Ammon's horn (tissue), 1 donor: ENCODE data around the gene SLITRK1.
A peak's percentile ranks its signal among the peaks of the same experiment; 100 is the strongest.

Source experiments
- DNase-seq: peaks from one replicate; pipeline ENCODE4 v3.0.0-alpha.2; 2016; ENCODE audit warnings: low spot score

The SLITRK1 gene, protein sequence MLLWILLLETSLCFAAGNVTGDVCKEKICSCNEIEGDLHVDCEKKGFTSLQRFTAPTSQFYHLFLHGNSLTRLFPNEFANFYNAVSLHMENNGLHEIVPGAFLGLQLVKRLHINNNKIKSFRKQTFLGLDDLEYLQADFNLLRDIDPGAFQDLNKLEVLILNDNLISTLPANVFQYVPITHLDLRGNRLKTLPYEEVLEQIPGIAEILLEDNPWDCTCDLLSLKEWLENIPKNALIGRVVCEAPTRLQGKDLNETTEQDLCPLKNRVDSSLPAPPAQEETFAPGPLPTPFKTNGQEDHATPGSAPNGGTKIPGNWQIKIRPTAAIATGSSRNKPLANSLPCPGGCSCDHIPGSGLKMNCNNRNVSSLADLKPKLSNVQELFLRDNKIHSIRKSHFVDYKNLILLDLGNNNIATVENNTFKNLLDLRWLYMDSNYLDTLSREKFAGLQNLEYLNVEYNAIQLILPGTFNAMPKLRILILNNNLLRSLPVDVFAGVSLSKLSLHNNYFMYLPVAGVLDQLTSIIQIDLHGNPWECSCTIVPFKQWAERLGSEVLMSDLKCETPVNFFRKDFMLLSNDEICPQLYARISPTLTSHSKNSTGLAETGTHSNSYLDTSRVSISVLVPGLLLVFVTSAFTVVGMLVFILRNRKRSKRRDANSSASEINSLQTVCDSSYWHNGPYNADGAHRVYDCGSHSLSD

DNA sequence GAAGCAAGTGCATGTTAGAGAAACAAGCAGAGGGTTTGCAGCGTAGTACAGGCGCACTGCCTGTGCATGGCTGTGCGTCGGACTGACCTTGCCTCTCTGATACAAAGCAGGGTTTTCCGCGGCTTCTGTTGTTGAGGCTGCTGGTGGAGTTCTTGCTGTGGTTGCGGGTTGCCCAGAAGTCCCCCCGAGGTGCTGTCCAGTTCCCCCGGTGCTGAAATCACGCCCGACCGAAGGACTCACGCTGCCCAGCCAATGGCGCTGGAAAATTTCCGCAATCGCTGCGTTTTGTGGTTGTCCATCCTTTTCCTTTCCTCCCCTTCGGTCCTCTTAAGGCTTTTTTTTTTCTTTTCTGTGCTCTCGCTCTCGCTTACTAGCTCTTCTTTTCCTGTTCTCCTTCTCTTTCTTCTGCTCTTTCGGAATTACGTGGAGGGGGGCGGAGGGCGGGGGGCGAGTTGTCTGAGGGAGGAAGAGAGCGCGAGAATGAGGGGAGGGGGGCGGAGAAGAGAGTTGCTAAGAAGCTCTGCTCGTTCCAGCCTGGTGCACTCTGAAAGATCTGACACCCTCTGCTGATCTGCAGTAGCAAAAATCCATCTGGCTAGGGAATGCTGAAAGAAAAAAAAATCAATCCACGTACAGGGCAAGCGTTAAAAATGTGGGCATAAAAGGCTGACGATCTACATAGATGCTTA lies at the start of gene SLITRK1:
SLITRK1 (minus strand) TSS at position 558 of the 689 bp plus-strand sequence. CDS start 967 bp downstream, outside the sequence.
- peak; percentile 87 for DNase-seq

DNA sequence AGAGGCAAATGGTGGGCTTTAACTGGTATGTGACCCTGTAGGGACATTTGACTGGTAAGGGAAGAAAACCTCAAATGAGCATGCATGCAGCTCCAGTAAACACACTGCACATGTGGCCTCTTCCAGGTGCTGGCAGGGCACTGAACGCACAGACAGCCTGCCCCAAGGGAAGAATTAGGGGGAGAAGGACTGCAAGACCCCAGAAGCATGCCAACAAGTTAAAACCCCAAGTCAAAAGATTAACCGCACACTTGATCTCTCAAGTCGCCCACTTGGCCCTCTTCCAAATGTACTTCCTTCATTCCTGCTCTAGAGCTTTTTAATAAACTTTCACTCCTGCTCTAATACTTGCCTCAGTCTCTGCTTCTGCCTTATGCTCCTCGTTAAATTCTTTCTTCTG lies 46.9 kb upstream of the SLITRK1 start:
- no peak for DNase-seq

DNA sequence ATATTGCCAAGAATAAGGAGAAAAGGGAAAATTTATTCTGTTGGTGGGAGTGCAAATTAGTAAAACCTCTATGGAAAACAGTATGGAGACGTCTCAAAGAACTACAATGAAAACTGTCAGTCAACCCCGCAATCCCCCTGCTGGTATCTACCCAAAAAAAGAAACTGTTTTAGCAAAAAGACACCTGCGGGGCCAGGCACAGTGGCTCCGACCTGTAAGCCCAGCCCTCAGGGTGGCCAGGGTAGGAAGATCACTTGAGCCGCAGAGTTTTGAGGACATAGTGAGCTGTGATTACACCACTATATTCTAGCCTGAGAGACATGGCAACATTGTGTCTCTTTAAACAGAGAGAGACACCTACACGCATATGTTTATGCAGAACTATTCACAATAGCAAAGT lies 37.5 kb upstream of the SLITRK1 start:
- DNase-seq, result no peak

DNA sequence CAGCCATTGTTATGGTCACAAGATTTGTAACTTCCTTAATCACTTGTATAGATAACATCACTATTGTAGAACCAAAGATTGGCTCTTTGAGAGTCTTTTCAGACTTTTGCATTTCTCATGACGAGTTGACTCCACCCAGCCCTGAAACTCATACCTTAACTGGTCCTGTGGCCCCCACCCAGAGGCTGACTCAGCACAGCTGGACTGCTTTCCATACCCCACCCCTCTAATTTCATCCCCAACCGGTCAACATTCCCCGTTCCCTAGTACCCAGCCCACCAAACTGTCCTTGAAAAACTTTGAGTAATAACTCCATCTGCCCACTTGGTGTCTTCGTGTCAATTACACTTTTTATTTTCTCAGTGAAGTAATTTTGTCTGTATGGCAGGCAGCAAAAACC lies 32.1 kb upstream of the SLITRK1 start:
- DNase-seq, result no peak

DNA sequence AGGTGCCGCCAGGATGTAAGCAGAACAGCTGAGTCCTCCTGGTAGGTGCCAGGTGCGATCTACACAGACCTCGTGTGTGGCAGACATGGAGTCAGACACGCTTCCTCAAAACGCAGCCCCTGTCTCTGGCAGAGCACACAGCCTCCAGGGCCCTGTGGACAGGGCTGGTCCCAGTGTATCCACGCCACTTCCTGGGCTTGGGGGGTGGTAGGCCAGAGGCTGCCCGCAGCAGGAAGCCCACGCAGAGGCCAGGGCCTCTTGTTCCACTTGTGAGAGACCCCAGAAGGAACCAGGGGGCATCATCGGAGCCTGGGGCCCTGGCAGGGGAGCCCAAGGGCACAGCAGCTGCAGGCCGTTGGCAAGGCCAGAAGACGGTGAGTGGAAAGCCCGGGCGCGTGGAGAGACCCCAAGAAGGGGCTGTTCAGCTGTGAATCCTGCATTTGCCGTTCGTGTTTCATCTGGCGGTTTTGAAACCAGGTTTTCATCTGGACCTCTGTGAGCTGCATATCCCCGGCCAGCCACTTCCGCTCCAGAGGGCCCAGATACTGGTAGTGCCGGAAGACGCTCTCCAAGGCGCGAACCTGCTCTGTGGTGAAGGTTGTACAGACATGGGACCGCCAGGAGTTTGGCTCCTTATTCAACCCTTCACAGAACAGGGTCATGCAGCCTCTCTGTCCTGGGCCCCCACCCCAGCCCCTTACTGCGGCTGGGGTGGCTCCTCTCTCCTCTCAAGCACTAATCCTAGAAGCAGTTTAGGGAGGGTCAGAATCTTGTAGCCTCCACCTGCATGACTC lies 25.1 kb upstream of the SLITRK1 start:
- DNase-seq, result no peak

DNA sequence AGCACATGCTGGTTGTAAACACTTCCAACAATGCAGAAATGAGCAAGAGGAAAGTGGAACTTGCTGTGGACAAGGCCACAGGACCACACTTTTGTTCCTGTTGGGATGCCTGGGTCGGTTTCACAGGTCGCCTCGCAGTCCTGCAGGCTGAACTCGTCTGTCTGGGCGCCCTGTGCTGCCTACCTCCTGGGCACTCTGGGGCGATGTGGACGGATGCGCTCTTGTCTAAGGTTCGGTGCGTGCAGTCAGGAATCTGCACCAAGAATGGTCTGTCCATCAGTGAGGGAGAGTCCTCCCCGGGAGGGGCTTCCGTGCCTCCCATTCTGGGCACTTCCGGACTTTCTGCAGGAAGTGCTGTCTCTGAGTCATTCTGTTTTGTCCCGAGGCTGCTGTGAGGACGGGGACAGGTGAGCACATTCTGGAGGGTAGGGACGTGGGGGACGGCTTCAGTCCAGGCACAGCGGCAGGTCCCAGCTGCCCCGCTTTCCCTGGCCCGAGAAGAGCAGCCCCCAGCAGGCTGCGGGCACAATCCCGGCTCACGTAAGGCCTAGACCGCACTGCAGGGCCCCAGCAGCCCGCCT lies 24.1 kb upstream of the SLITRK1 start:
- DNase-seq, result no peak

DNA sequence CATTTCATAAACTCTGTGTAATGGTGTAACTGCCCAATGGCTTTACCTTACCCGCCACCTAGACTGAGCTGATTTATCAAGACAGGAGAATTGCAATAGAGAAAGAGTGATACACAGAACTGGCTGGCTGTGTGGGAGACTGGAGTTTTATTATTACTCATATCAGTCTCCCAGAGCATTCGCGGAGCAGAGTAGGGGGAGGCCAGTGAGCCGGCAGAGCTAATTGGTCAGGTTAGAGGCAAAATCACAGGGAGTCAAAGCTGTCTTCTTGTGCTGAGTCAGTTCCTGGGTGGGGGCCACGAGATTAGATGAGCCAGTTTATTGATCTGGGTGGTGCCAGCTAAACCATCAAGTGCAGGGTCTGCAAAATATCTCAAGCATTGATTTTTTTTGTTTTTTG lies 23.4 kb upstream of the SLITRK1 start:
- DNase-seq, result no peak

DNA sequence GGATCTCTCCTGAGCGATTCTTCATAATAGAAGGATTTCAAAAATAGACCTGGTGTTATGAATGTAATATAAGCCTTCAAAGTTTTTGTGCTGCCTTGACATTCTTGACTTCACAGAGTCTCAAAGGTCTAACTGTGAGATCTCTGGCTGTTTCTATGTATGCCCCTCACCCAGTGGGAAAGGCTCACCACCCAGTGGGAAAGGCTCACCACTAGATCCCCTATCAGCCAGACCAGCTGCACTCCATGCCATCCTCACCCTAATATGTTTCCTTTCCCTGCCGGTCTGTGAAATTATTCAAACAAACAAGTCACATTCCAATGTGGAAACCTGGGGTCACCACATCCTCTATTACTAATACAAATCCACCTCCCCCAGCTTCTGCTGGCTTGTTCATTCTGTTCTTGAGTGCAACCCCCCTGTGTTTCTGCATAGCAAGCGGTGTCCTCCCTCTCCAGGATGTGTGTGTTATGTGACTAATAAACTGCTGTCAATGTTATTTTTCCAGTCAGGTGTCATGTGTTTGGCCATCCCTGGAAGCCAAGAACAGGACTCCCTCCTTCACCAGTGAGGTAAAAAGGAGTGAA lies 13.8 kb upstream of the SLITRK1 start:
- DNase-seq, result no peak

DNA sequence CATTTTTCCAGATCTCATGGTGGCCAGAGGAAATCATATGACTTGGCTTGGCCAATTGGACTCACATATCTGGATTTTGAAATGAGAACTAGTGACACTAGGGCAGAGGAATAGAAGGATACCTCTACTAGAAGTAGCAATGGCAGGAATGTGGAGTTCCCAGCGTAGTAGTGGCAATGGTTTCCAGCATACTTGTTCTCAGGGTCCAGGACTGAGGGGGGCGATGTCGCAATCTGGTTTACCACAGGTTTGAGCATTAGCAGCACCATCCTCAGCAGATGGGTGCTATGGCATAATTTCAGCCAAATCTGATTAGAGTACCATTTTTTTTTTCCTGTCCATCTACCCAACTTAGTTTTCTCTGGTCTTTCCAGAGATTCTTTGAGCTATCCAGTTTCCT lies 8.1 kb upstream of the SLITRK1 start:
- DNase-seq, result no peak

DNA sequence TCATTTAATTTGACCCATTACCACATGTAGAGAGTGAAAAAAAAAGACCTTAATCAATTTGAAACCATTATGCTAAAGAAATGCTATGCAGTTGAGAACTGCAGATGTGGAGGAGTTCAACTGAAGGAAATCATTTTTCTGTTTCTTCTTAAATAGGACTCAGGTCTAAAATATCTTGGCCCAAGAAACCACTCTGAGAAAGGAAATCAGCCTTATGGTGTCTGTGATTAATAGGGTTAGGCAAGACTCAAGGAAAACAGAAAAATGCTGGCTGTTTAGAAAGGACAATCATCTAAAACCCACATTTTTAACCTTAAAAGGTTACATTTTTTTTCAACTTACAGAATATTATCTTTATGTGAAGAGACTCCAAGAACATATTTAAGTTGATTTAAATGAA lies 1.9 kb upstream of the SLITRK1 start:
- no peak for DNase-seq

DNA sequence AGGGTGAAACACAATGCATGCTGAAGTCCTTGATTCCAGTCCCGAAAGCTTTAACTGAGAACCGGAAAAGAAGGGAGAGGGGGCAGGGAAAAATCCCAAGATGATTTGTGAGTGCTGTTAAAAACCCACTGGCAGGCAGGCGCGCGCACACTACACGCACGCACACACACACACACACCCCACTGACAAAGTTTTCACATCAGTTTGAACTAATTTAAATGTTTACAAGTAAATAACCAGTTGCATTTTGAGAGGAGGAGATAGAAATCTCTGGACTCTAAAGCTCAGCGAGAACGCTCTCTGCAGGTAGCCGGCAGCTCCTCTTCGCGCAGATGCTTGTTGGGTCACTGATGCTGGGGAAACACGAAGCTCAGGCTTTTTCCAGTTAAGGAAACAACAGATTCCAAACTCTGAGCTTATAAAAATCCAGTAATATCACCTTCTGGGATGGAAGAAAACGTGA lies 818 bp upstream of the SLITRK1 start:
- DNase-seq, result peak; percentile 58

DNA sequence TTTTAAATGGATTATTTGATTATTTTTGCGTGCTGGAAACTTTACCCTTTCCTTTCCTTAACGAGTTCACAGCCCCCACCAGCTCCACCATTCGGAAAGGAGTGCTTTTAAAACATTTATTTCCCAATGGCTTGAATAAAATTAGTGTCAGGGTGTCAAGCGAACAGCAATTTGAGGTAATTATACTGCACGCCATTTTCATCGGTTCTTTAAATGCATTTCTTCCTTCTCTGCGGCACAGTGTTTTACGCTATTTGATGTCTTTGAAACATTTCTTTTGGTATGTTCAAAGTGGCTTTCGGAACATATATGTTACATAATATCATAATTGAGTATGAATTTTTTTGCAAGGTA lies 309 bp upstream of the SLITRK1 start:
- peak; percentile 7 for DNase-seq

DNA sequence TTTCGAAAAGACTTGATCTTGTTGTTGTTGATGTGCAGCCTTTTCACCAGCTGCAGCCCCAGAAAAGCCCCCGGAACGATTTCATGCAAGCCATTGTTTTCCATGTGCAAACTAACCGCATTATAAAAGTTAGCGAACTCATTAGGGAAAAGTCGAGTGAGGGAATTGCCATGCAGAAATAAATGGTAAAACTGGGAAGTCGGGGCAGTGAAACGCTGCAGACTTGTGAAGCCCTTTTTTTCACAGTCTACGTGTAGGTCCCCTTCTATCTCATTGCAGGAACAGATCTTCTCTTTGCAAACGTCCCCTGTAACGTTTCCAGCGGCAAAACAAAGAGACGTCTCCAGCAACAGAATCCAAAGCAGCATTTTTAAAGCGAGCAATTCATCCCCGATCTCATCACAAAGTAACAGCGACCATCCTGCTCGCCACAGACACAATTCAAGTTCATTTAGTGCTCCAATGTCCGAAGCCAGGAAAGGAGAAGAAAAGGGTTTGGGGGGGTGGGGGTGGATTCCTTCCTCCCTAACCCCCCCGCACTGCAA lies 1.1 kb downstream of the SLITRK1 start:
- peak; percentile 38 for DNase-seq

DNA sequence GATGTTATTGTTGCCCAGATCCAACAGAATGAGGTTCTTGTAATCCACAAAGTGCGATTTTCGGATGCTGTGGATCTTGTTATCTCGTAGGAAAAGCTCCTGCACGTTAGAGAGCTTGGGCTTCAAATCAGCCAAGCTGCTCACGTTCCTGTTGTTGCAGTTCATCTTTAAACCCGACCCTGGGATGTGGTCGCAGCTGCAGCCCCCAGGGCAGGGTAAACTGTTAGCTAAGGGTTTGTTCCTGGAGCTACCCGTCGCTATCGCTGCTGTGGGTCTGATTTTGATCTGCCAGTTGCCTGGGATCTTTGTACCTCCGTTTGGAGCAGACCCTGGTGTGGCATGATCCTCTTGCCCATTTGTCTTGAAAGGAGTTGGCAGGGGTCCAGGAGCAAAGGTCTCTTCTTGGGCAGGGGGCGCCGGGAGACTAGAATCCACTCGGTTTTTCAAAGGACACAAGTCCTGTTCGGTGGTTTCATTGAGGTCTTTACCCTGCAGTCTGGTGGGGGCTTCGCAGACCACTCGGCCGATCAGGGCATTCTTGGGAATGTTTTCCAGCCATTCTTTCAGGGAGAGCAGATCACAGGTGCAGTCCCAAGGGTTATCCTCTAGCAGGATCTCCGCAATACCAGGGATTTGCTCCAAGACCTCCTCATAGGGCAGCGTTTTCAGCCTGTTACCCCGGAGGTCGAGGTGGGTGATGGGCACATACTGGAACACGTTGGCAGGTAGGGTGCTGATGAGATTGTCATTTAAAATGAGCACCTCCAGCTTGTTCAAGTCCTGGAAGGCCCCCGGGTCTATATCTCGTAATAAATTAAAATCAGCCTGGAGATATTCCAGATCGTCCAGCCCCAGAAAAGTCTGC lies 1.8 kb downstream of the SLITRK1 start:
- peak; percentile 40 for DNase-seq

DNA sequence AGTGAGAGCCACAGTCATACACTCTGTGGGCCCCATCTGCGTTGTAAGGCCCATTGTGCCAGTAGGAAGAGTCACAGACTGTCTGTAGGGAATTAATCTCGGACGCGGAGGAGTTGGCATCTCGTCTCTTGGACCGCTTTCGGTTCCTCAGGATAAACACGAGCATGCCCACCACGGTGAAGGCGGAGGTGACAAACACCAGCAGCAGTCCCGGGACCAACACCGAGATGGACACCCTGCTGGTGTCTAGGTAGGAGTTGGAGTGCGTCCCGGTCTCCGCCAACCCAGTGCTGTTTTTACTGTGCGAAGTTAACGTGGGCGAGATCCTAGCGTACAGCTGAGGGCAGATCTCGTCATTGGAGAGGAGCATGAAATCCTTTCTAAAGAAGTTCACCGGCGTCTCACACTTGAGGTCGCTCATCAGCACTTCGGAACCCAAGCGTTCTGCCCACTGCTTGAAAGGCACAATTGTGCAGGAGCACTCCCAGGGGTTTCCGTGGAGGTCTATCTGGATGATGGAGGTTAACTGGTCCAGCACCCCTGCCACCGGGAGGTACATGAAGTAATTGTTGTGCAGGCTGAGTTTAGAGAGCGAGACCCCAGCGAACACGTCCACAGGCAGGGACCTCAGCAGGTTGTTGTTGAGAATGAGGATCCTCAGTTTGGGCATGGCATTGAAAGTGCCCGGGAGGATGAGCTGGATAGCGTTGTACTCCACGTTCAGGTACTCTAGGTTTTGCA lies 2.7 kb downstream of the SLITRK1 start:
- peak; percentile 61 for DNase-seq

DNA sequence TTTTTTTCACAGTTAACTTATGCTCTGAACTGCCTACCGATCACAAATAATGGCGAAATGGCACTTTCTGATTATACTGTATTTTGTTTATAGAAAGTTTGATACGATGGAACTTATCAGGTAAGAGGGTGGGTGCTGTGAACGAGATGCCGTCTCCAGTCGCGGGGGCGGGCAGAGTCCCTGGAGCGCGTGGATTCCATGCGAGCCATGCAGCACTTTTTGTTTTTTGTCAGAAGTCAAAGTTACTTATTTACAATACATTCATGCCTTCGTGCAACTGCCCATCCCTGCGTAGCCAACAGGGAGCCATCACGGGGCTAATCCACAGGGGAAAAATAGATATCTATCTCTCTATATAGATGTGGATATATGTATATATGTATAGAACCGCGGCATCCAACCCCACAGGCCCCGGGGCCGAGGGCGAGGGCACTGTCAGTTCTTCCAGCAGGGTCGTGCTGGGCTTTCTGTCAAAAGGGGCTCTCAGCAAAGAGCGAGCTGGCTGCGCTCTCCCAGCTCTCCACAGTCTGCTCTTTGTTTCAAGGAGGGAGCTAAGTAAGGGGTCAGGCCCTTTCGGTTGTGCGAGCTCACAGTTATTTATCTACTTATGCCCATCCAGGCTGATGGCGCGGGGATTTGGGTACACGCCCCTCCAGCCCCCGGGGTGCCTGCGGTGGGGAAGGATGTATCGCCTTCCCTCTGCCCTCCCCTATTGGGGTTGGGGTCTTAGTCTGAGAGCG lies 3.4 kb downstream of the SLITRK1 start:
- peak; percentile 59 for DNase-seq

DNA sequence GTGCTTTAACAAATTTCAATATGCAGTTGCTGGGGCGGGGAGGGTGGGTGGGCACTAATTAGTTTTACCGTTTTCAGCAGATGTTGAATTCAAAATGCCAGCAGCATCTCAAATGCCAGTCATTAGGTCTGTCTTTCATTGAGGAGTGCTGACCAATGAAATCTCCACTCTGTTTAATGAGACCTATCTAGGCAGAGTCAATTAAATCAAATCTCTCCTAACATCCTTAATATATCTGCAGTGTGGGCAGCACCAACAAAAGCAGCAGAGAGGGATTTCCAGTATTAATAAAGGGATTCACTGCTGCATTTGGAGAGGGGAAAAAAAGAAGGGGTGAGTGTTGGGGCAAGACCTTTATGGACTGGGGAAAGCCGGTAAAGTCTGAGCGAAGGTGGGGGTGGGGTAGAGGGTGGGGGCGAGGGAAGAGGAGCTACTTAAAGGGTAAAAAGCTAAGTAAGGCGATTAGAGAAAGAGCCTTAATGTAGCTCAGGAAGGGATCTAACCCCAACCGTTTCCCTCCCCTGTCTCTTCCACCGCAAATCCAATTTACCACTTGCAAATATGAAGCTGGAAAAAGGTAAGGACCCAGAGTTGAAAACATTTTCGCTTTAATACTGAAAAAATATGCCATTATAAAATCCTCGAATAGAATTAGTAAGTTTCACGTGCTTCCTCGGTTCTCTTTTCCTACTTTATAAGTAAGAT lies 4.5 kb downstream of the SLITRK1 start:
- DNase-seq, result peak; percentile 6

DNA sequence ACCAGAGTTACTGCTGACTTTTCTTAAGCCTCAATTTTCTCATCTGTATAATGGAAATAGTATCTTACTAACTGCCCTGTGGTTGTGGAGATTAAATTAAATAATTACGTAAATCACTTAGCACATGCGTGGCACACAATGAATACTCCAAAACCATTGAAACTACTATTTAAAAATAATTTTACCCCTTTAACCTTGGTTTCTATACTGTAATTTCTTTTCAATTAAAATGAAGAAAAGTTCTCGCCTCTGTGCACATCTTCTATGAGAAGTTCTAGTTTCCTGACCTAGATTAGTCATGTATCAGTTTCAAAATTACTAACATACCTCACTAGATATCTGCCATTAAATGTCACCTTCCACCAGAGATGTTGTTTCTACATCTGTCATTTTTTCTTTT lies 5.7 kb downstream of the SLITRK1 start:
- DNase-seq, result no peak
